Activated CD4-positive, CD25-positive, alpha-beta regulatory T cell treated with anti-CD3 and anti-CD28 coated beads, Interleukin-2, amount 50 U/mL, for 72 hours (primary cell): Measurements from ENCODE around the gene FRG2C.
"Not testable (repeated sequence)": the region's sequence is repeated elsewhere in the genome, so short reads cannot be mapped to it uniquely, and the experiment has no call there.

Experiments
- DNase-seq: peaks from one replicate; pipeline ENCODE4 v3.0.0; 2021

The FRG2C gene

GRCh38 chr3:75664028-75664427 lies at the start of gene FRG2C:
Gene FRG2C (plus strand): TSS chr3:75664328. CDS start chr3:75664380, 52 bp downstream.
- not testable (repeated sequence) for DNase-seq

- DNase-seq, result not testable (repeated sequence)
These were observed 45.3 kb upstream of the FRG2C start for GRCh38 chr3:75618666-75619305.

- DNase-seq, result not testable (repeated sequence)
These were observed 44.6 kb upstream of the FRG2C start for GRCh38 chr3:75619481-75620031.

GRCh38 chr3:75621772-75622171 lies 42.4 kb upstream of the FRG2C start:
- DNase-seq, result not testable (repeated sequence)

GRCh38 chr3:75623656-75624055 lies 40.5 kb upstream of the FRG2C start:
- DNase-seq, result not testable (repeated sequence)

GRCh38 chr3:75630887-75631535 lies 33.1 kb upstream of the FRG2C start:
- not testable (repeated sequence) for DNase-seq

- DNase-seq, result no peak
These were observed 32.6 kb upstream of the FRG2C start for GRCh38 chr3:75631541-75631940.

- DNase-seq, result not testable (repeated sequence)
These were observed 25.2 kb upstream of the FRG2C start for GRCh38 chr3:75638947-75639346.

GRCh38 chr3:75641107-75641517 lies 23.0 kb upstream of the FRG2C start:
- DNase-seq, result not testable (repeated sequence)

GRCh38 chr3:75643031-75643800 lies 20.9 kb upstream of the FRG2C start:
- DNase-seq, result not testable (repeated sequence)

- not testable (repeated sequence) for DNase-seq
These were observed 18.6 kb upstream of the FRG2C start for GRCh38 chr3:75645548-75645947.

GRCh38 chr3:75650191-75650590 lies 13.9 kb upstream of the FRG2C start:
- DNase-seq, result no peak

- DNase-seq, result not testable (repeated sequence)
These were observed 8.8 kb upstream of the FRG2C start for GRCh38 chr3:75655101-75655904.

GRCh38 chr3:75655956-75656355 lies 8.2 kb upstream of the FRG2C start:
- DNase-seq, result not testable (repeated sequence)

- not testable (repeated sequence) for DNase-seq
These were observed 5.6 kb upstream of the FRG2C start for GRCh38 chr3:75658411-75659107.

- not testable (repeated sequence) for DNase-seq
These were observed 5.1 kb upstream of the FRG2C start for GRCh38 chr3:75659108-75659433.

GRCh38 chr3:75665626-75666025 lies 1.5 kb downstream of the FRG2C start:
- DNase-seq, result not testable (repeated sequence)

GRCh38 chr3:75667757-75668701 lies 3.9 kb downstream of the FRG2C start:
- DNase-seq, result not testable (repeated sequence)

- peak; percentile 58 for DNase-seq
These were observed 4.7 kb downstream of the FRG2C start for GRCh38 chr3:75668759-75669347.
